Stimulated activated CD8-positive, alpha-beta memory T cell treated with anti-CD3 and anti-CD28 coated beads, Interleukin-7, amount 100 ng/mL, for 4 hours (primary cell): ENCODE measurements around the gene AMFR.

Experiments
- DNase-seq, 2 donors: peaks; one replicate each; pipeline ENCODE4 v3.0.0-alpha.2; 2020; ENCODE audit warnings: low read depth in 2 of 2

AMFR gene

GRCh38 chr16:56330476-56330875 is 94.9 kb downstream of the AMFR start:
- no peak for DNase-seq

GRCh38 chr16:56329887-56330286 is 95.5 kb downstream of the AMFR start:
- DNase-seq = no peak

- DNase-seq = no peak
These were observed 96.9 kb downstream of the AMFR start for GRCh38 chr16:56328276-56329022.

- no peak for DNase-seq
These were observed 97.5 kb downstream of the AMFR start for GRCh38 chr16:56327929-56328258.

- no peak for DNase-seq
These were observed 98.0 kb downstream of the AMFR start for GRCh38 chr16:56327071-56327928.

GRCh38 chr16:56325956-56326355 is 99.4 kb downstream of the AMFR start:
- DNase-seq = no peak

GRCh38 chr16:56324406-56324805 is 100.9 kb downstream of the AMFR start:
- DNase-seq = no peak

- no peak for DNase-seq
These were observed 103.8 kb downstream of the AMFR start for GRCh38 chr16:56321571-56321970.

- DNase-seq = no peak
These were observed 104.4 kb downstream of the AMFR start for GRCh38 chr16:56320811-56321558.

GRCh38 chr16:56320056-56320455 is 105.3 kb downstream of the AMFR start:
- no peak for DNase-seq

- no peak for DNase-seq
These were observed 106.0 kb downstream of the AMFR start for GRCh38 chr16:56319376-56319775.

- DNase-seq = no peak
These were observed 106.6 kb downstream of the AMFR start for GRCh38 chr16:56318827-56319140.

- DNase-seq = peak; percentile 49
These were observed 107.1 kb downstream of the AMFR start for GRCh38 chr16:56317998-56318826.

GRCh38 chr16:56316545-56316944 is 108.8 kb downstream of the AMFR start:
- no peak for DNase-seq

- DNase-seq = no peak
These were observed 109.4 kb downstream of the AMFR start for GRCh38 chr16:56315955-56316354.

GRCh38 chr16:56314244-56314850 is 111.0 kb downstream of the AMFR start:
- DNase-seq = no peak

- no peak for DNase-seq
These were observed 112.8 kb downstream of the AMFR start for GRCh38 chr16:56312556-56312955.

GRCh38 chr16:56312028-56312300 is 113.4 kb downstream of the AMFR start:
- no peak for DNase-seq
